GM10266 (cell line): ENCODE data around the gene NLRP12.

Source experiments
- DNase-seq: peaks from one replicate; pipeline ENCODE4 v3.0.0; 2012; ENCODE audit errors: extremely low spot score
- CTCF ChIP-seq: IDR thresholded peaks from 2 replicates; pipeline ENCODE4 v1.5.1; 2012; ENCODE audit warnings: mild to moderate bottlenecking, low read depth; ENCODE audit not compliant: control insufficient read depth, insufficient read depth; ENCODE audit errors: missing control alignments

NLRP12 gene

GRCh38 chr19:53823380-53824120, 564 bp downstream of the NLRP12 start:
- DNase-seq: no peak
- TF ChIP-seq CTCF: no peak

GRCh38 chr19:53819861-53820260, 4.3 kb downstream of the NLRP12 start:
- no peak for DNase-seq
- TF ChIP-seq CTCF: no peak

DNA sequence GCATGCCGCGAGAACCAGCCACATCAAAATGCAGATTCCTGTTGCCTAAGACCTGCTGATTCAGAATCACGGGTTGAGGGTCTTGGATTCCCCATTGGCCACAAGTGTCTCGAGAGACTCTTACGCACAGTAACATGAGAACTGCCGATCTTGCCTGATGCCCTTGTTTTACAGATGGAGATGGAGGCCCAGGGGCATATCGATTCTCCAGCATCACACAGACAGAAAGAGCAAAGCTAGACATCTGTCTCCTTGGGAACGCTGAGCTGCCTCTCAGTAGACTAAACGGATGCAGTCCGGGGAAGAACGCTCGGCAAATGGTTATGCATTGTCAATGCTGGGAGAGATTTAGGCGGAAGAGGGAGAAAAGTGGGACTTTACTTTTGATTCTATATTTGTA, 5.4 kb downstream of the NLRP12 start:
- no peak for TF ChIP-seq CTCF
- DNase-seq: no peak

DNA sequence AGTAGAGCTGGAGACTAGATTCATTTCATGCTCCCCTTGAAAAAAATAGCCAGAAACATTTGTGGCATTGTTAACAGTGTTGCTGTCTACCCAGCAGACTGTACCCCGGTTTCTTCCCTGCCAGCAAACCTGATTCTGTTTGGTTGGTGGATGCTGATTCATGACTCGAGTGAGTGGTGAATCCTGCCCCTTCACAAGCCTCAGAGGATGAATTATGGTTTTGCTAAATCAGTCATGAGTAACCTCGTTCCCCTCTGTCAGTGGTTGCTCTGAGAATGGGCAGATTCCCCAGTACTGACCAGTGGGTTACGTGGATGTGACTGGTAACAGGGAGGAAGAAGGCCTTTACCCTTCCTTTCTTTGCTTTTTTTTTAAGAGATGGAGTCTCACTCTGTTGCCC, 10.1 kb downstream of the NLRP12 start:
- no peak for DNase-seq
- TF ChIP-seq CTCF: no peak

GRCh38 chr19:53812335-53812734, 11.8 kb downstream of the NLRP12 start:
- DNase-seq: no peak
- TF ChIP-seq CTCF: no peak

DNA sequence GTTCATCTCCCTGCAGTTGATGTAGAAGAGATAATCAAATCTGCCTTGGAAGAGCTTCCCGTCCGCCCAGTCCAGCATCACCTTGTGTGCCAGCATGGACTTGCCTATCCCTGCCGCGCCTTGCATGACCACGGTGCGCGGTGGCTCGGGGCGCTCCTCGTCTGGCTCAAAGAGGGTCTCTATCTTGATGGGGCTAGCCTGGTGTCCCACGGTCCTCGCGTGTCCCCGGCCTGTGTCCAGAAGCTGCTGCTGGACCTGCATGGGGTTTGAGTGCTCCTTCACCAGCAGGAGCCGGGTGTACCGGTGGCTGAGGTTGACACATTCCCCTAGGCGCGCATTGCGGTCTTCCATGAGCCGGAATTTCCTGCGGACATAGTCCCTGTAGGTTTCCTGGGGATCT, 13.2 kb downstream of the NLRP12 start:
- TF ChIP-seq CTCF: no peak
- DNase-seq: no peak

DNA sequence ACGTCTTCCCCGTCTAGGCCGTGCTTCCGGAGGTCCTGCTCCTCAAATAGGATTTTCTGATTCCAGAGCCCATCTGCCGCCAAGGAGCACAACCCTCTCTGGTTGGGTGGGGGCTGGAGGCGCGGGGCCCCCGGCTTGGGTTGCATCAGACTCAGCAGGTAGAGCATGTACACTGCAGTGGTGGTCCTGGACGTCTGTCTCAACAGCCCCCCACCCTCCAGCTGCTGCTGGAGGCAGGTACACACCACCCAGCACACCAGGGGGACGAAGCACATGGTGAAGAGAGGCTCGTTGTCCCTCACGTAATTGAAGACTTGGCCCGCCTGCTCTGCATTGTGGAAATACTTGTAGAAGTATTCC, 13.9 kb downstream of the NLRP12 start:
- TF ChIP-seq CTCF: no peak
- no peak for DNase-seq
